Endometrial microvascular endothelial cells (primary cell): ENCODE measurements around the gene CD72. TPM values are rescaled to one million over a fixed set of nuclear protein-coding genes. Genes with fewer than 3 reads are reported as not detected.
"Not testable (repeated sequence)": the region's sequence is repeated elsewhere in the genome, so short reads cannot be mapped to it uniquely, and the experiment has no call there.

Experiments
- in situ Hi-C: cut with HindIII; loops from 2 replicates; pipeline ENCODE4 v1.10.0; 2017; ENCODE audit warnings: low sequenced_read_pairs, low pct_unique_long_range_greater_than_20kb; ENCODE audit errors: inconsistent ontology term
- total RNA-seq: library from RNA; depleted of rRNA; stranded (reverse); fragments of >200 nt; gene quantifications from one replicate; pipeline ENCODE4 v1.2.3, GENCODE V29; 2015; ENCODE audit errors: inconsistent ontology term

Gene CD72
- total RNA-seq, 1 donor from 2014 or later: not detected

- in situ Hi-C loops: no loop called here
Measured at GRCh38 chr9:35599763-35600604, 18.2 kb downstream of the CD72 start.

GRCh38 chr9:35598866-35599590, 19.2 kb downstream of the CD72 start:
- in situ Hi-C loops: no loop called here

GRCh38 chr9:35596907-35597306, 21.3 kb downstream of the CD72 start:
- in situ Hi-C loops: not testable (repeated sequence)

GRCh38 chr9:35594471-35594870, 23.7 kb downstream of the CD72 start:
- in situ Hi-C loops: no loop called here

GRCh38 chr9:35593581-35593980, 24.6 kb downstream of the CD72 start:
- in situ Hi-C loops: no loop called here

- in situ Hi-C loops: not testable (repeated sequence)
Measured at GRCh38 chr9:35588506-35588905, 29.7 kb downstream of the CD72 start.

- in situ Hi-C loops: not testable (repeated sequence)
Measured at GRCh38 chr9:35584681-35585080, 33.5 kb downstream of the CD72 start.

- in situ Hi-C loops: not testable (repeated sequence)
Measured at GRCh38 chr9:35583521-35583920, 34.7 kb downstream of the CD72 start.

GRCh38 chr9:35579659-35580227, 38.5 kb downstream of the CD72 start:
- in situ Hi-C loops: not testable (repeated sequence)

- in situ Hi-C loops: no loop called here
Measured at GRCh38 chr9:35579130-35579529, 39.1 kb downstream of the CD72 start.

- in situ Hi-C loops: no loop called here
Measured at GRCh38 chr9:35577486-35577885, 40.7 kb downstream of the CD72 start.

- in situ Hi-C loops: no loop called here
Measured at GRCh38 chr9:35575478-35575877, 42.7 kb downstream of the CD72 start.

- in situ Hi-C loops: no loop called here
Measured at GRCh38 chr9:35574578-35575122, 43.6 kb downstream of the CD72 start.

GRCh38 chr9:35570709-35571504, 47.3 kb downstream of the CD72 start:
- in situ Hi-C loops: no loop called here

- in situ Hi-C loops: no loop called here
Measured at GRCh38 chr9:35569206-35569605, 49.0 kb downstream of the CD72 start.

- in situ Hi-C loops: no loop called here
Measured at GRCh38 chr9:35568196-35568595, 50.0 kb downstream of the CD72 start.

GRCh38 chr9:35566417-35566816, 51.8 kb downstream of the CD72 start:
- in situ Hi-C loops: no loop called here

GRCh38 chr9:35564658-35565061, 53.6 kb downstream of the CD72 start:
- in situ Hi-C loops: no loop called here

GRCh38 chr9:35563791-35564197, 54.4 kb downstream of the CD72 start:
- in situ Hi-C loops: no loop called here
